Spinal cord (tissue), 10 donors: ENCODE results near the gene GABRR2. TPM values are rescaled to one million over a fixed set of nuclear protein-coding genes. Genes with fewer than 3 reads are reported as not detected.
A peak's percentile ranks its signal among the peaks of the same experiment; 100 is the strongest.

Experiments
- DNase-seq, 6 donors: peaks; one replicate each; pipeline versions ENCODE4 v3.0.0 to v3.0.0-alpha.2; 2013 to 2015; ENCODE audit warnings: low spot score in 6 of 6, low read depth in 4 of 6
- H3K27ac ChIP-seq: one replicate; pipeline ENCODE4 v1.5.1; 2013; ENCODE audit warnings: low read depth, low read length, control low read depth
- H3K27me3 ChIP-seq: one replicate; pipeline ENCODE4 v1.6.1; 2013; ENCODE audit warnings: low read length; ENCODE audit not compliant: control insufficient read depth, insufficient read depth
- H3K36me3 ChIP-seq: one replicate; pipeline ENCODE4 v1.6.1; 2013; ENCODE audit warnings: low read length; ENCODE audit not compliant: control insufficient read depth, insufficient read depth
- H3K4me1 ChIP-seq: one replicate; pipeline ENCODE4 v1.6.1; 2013; ENCODE audit warnings: low read length; ENCODE audit not compliant: control insufficient read depth, insufficient read depth
- H3K4me3 ChIP-seq: one replicate; pipeline ENCODE4 v1.5.1; 2013; ENCODE audit warnings: low read depth, low read length, control low read depth
- H3K9me3 ChIP-seq: one replicate; pipeline ENCODE4 v1.6.1; 2013; ENCODE audit warnings: low read length; ENCODE audit not compliant: control insufficient read depth, insufficient read depth
- WGBS: methylation state at CpG from one replicate; pipeline ENCODE4 v1.1.5; 2013; ENCODE audit warnings: missing lambda C conversion rate; ENCODE audit not compliant: insufficient coverage; 5-methylcytosine and 5-hydroxymethylcytosine counted together
- polyA plus RNA-seq, 2 donors: library from polyadenylated mRNA; unstranded; fragments of 120-200 nt; gene quantifications; one replicate each; pipeline ENCODE4 v1.2.1, GENCODE V29; 2013; ENCODE audit not compliant: insufficient read length in 2 of 2
- total RNA-seq, 2 donors: library from RNA; depleted of rRNA in 1 of 2; stranded (reverse); fragments of 120-200 nt in 1 of 2; fragments of >200 nt in 1 of 2; gene quantifications; one replicate each; pipeline versions ENCODE4 v1.2.3 to v1.2.4, GENCODE V29; 2013 to 2014
- donor health status: healthy.

Gene GABRR2
- total and polyA plus RNA-seq, 4 donors, result 0.39 to 0.89 (median 0.56) TPM

GRCh38 chr6:89255417-89255816 lies 59.7 kb downstream of the GABRR2 start:
- Histone ChIP-seq H3K27ac (no peak overlapping the region), H3K4me3 (no peak overlapping the region), H3K4me1 (no peaks in the 10 kb centered on the region), H3K9me3 (no peaks in the 10 kb centered on the region), H3K27me3 (no peaks in the 10 kb centered on the region), H3K36me3 (no peaks in the 10 kb centered on the region)
- DNase-seq, result no peak
- 100% methylated on average over 2 of the region's 4 CpGs for WGBS

DNA sequence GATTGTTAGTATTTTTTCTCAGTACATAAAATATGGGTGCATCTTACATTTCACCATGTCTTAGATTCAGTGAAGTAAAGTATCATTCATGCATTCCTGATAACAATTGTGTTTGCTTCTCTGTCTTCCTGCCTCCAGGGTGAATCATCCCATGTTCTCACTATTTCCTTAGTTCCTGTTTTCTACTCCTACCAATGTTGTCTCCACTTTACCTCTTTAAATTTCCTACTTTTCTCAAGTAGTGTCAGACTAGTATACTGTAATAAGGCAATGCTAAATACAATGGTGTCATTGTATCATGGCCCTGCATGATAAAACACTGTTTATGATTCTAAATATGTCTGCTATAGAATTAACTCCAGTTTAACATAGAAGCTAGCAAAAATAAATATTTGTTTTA lies 60.5 kb downstream of the GABRR2 start:
- no peaks in the 10 kb centered on the region for H3K9me3 ChIP-seq
- H3K36me3 ChIP-seq, result no peaks in the 10 kb centered on the region
- no peak overlapping the region for H3K27ac ChIP-seq
- H3K4me1 ChIP-seq, result no peaks in the 10 kb centered on the region
- H3K4me3 ChIP-seq, result no peak overlapping the region
- no peaks in the 10 kb centered on the region for H3K27me3 ChIP-seq
- DNase-seq, result no peak

DNA sequence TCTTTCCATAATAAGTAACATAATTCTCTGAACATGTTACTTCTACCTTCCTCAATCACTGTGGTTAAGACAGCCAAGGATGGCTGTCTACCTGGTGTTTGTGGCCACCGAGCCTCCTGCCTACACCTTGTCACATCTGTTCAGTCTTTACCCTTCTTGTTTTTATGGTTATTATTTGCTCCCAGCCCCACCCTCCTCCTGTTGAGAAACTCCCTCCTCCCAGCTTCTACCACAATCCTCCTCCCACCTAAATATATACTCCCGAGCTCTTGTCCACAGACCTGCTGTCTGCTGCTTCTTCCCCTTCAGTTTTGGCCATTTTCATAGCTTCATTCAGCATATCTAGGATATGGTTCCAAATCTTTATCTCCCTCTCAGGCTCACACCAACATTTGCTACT lies 62.2 kb downstream of the GABRR2 start:
- Histone ChIP-seq H3K4me3 (no peak overlapping the region), H3K4me1 (no peaks in the 10 kb centered on the region), H3K36me3 (no peaks in the 10 kb centered on the region), H3K9me3 (no peaks in the 10 kb centered on the region), H3K27ac (no peak overlapping the region), H3K27me3 (no peaks in the 10 kb centered on the region)
- DNase-seq, result no peak
- WGBS, result 88% methylated on average over 2 of the region's 2 CpGs

GRCh38 chr6:89251976-89252375 lies 63.1 kb downstream of the GABRR2 start:
- 85% methylated on average over 8 of the region's 10 CpGs for WGBS
- no peak overlapping the region for H3K27ac ChIP-seq
- no peaks in the 10 kb centered on the region for H3K36me3 ChIP-seq
- no peak for DNase-seq
- H3K9me3 ChIP-seq, result no peaks in the 10 kb centered on the region
- H3K4me3 ChIP-seq, result no peak overlapping the region
- no peaks in the 10 kb centered on the region for H3K4me1 ChIP-seq
- no peaks in the 10 kb centered on the region for H3K27me3 ChIP-seq

DNA sequence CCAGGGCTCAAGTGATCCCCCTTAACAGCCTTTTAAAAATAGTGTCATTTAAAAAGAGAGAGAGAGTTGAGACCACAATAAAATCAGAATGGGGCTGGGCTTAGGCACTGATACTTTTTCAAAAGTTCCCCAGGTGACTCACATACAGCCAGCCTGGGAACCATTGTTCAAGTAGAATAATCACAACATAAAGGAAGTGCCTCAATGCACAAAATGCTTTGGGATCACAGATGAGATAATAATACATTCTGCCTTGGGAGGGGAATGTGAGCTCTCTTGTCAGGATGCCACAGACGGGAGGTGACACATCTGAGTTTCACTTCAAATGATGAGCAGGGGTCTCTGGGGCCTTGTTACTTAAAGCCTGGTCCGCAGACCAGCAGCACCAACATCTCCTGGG lies 63.9 kb downstream of the GABRR2 start:
- peak in 1 of 6 donors; percentile 40 for DNase-seq
- Histone ChIP-seq H3K36me3 (no peaks in the 10 kb centered on the region), H3K27ac (no peak overlapping the region), H3K9me3 (no peaks in the 10 kb centered on the region), H3K27me3 (no peaks in the 10 kb centered on the region), H3K4me3 (no peak overlapping the region), H3K4me1 (no peaks in the 10 kb centered on the region)
- WGBS, result 44% methylated on average over 1 of the region's 2 CpGs

GRCh38 chr6:89250239-89250638 lies 64.9 kb downstream of the GABRR2 start:
- no peak for DNase-seq
- Histone ChIP-seq H3K4me3 (no peak overlapping the region), H3K27ac (no peak overlapping the region), H3K27me3 (no peaks in the 10 kb centered on the region), H3K9me3 (no peaks in the 10 kb centered on the region), H3K4me1 (no peaks in the 10 kb centered on the region), H3K36me3 (no peaks in the 10 kb centered on the region)
- WGBS, result 96% methylated on average over 5 of the region's 7 CpGs

GRCh38 chr6:89244241-89244985 lies 70.7 kb downstream of the GABRR2 start:
- H3K36me3 ChIP-seq, result no peaks in the 10 kb centered on the region
- peaks cover 4% of the 10 kb centered on the region for H3K4me1 ChIP-seq
- no peak overlapping the region for H3K27ac ChIP-seq
- H3K4me3 ChIP-seq, result no peak overlapping the region
- H3K27me3 ChIP-seq, result no peaks in the 10 kb centered on the region
- 29% methylated on average over 1 of the region's 5 CpGs for WGBS
- DNase-seq, result no peak
- no peaks in the 10 kb centered on the region for H3K9me3 ChIP-seq

GRCh38 chr6:89243331-89243629 lies 71.8 kb downstream of the GABRR2 start:
- H3K4me3 ChIP-seq, result no peak overlapping the region
- no peaks in the 10 kb centered on the region for H3K27me3 ChIP-seq
- H3K27ac ChIP-seq, result no peak overlapping the region
- H3K9me3 ChIP-seq, result no peaks in the 10 kb centered on the region
- peaks cover 4% of the 10 kb centered on the region for H3K4me1 ChIP-seq
- H3K36me3 ChIP-seq, result no peaks in the 10 kb centered on the region
- no peak for DNase-seq
- WGBS, result no CpG with 5 or more reads among the region's 1 CpG

GRCh38 chr6:89242574-89243330 lies 72.3 kb downstream of the GABRR2 start:
- WGBS, result 3% methylated on average over 3 of the region's 3 CpGs

GRCh38 chr6:89239338-89239737 lies 75.8 kb downstream of the GABRR2 start:
- Histone ChIP-seq H3K4me1 (peaks cover 4% of the 10 kb centered on the region), H3K9me3 (no peaks in the 10 kb centered on the region), H3K4me3 (no peak overlapping the region), H3K27me3 (no peaks in the 10 kb centered on the region), H3K36me3 (no peaks in the 10 kb centered on the region), H3K27ac (no peak overlapping the region)
- WGBS, result 94% methylated on average over 3 of the region's 3 CpGs
- DNase-seq, result no peak

More at GRCh38 chr6:89242574-89243330, 72.3 kb downstream of the GABRR2 start:
- Histone ChIP-seq H3K27ac (no peak overlapping the region), H3K27me3 (no peaks in the 10 kb centered on the region), H3K9me3 (no peaks in the 10 kb centered on the region), H3K36me3 (no peaks in the 10 kb centered on the region), H3K4me3 (no peak overlapping the region), H3K4me1 (peaks cover 4% of the 10 kb centered on the region)
- DNase-seq, result peak in 4 of 6 donors; percentile 22 to 91 (median 58)
